Amniotic stem cell (primary cell): ENCODE measurements around the gene PRKAB2.
A peak's percentile ranks its signal among the peaks of the same experiment; 100 is the strongest.
"Not testable (repeated sequence)": the region's sequence is repeated elsewhere in the genome, so short reads cannot be mapped to it uniquely, and the experiment has no call there.

ENCODE experiments used
- DNase-seq: peaks from one replicate; lab custom pipeline; 2025; lab: John Stamatoyannopoulos, UW

Gene PRKAB2

DNA sequence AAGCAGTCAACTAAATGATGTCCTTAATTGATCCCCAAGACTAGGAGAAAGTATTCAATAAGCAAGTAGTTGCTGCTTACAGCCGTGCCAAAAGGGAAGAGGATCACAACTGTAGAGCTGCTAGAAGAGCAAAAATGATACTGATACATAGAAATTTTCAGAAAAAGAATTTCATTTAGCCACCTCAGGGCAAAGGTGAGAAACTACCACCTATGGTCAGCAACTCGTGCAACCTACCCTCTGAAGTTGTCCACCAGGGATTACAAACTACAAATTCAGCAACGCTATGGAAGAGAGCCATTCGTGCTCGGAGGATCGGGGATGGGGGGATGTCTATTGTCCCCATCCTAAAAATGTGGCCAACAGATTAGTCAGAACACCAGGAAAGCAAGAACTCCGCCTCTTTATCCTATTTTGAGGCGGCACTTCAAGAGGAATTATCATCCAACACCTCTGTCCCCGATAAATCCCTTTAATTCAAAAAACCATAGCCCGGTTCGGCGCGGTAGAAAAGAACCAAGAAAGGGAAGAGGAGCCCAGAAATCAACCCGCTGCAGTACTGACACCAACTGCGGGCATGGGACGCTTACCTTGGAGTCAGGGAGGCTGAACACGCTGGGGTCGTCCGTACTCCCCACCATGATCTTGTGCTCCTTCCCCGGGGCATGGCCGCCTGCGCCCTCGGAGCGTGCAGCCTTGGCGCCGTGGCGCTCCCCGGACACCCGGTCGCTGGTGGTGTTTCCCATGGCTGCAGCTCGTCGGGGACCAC is 687 bp downstream of the PRKAB2 start:
- no peak for DNase-seq

DNA sequence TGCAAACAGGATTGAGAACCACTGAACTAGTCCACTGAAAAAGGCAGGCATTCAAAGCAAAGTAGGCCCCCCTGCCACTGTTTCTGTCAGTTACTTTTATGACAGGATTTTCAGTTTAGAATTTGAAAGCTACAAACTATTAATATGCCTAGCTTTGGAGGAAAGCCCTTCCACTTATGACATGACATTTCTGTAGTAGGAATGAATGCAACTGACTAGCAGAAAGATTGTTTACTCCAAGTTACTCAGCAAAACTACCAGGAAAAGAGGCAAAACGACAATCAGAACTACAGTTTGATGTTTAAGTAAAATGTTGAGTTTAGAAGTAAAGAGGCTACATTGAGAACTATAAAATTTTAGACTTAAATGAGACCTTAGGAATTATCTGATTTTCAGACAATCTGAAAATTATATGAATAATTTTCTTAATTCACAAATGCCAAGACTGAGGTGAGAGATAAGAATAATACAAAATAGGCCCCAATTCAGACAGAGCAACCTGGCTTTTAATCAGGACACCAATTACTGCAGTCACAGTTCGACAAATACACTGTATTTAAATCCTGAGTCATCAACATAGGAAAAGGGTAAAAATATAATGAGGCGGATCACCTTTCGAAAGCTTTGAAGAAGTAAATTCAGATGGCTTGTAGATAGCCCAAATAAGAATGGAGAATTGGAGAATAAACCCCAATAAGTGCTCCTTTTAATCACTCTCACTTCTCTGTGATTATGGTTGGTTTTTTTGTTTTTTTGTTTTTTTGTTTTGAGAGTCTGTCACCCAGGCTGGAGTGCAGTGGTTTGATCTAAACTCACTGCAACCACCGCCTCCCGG is 2.2 kb downstream of the PRKAB2 start:
- DNase-seq, result no peak

DNA sequence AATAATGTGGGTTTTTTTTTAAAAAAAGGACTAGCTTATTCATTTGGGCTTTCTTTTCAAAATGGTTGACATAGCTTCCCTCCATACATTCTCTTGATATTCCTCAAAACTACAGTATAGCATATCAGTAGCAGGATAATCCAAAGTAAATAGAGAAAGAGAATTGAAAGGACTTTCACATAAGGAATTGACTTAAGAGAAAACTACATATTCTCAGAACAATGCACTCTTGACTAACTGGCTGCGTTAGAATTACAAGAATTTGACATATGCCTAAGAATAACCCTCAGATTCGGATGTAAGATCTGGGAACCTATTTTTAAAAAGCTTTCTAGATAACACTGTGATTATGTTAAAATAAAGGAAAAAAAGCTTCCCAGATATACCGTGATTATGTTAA is 3.1 kb downstream of the PRKAB2 start:
- no peak for DNase-seq

DNA sequence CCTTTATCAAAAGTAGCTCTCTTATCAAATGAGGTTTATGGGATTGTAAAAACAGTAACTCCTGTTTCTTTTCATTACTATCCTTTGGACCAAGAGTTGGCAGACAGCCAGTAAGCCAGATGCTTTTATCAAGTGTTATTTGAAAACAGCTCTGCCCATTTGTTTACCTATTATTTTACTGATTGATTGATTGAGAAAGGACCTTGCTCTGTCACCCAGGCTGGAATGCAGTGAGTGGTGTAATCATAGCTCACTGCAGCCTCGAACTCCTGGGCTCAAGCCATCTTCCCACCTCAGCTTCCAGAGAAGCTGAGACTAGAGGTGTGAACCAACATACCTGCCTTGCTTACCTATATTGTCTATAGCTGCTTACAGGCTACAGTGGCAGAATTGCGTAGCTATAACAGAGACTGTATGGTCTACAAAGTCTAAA is 3.6 kb downstream of the PRKAB2 start:
- no peak for DNase-seq

DNA sequence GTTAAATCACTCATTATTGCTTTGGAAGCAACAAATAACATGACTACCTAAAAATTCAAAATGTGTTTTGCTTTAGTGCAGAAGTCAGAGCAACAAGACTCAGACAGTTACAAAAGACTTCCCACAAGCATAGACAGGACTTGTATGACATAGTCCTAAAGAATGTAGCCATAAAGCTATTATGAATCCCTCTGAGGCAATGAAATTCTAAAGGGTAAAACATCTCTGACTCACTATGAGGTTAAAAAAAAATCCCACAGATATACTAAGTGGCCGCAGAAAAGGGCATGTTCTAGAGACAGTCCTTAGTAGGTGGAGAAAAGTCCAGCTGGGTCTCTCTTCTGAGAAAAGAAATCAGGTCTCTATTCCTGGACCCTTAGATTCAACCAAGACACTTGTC is 4.9 kb downstream of the PRKAB2 start:
- DNase-seq, result peak; percentile 79

DNA sequence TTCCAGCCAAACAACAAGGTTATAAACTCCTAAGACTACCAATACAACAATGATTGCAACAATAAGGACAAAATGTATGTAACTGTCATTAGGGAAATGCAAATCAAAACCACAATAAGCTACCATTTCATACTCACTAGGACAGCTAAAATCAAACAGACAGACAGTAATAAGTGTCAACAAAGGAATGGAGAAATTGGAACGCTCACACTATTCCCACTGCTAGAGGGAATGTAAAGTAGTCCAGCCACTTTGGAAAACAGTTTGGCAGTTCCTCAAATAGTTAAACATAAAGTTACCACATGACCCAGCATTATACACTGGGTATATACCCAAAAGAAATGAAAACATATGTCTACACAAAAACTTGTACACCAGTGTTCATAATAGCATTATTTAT is 9.3 kb downstream of the PRKAB2 start:
- no peak for DNase-seq

DNA sequence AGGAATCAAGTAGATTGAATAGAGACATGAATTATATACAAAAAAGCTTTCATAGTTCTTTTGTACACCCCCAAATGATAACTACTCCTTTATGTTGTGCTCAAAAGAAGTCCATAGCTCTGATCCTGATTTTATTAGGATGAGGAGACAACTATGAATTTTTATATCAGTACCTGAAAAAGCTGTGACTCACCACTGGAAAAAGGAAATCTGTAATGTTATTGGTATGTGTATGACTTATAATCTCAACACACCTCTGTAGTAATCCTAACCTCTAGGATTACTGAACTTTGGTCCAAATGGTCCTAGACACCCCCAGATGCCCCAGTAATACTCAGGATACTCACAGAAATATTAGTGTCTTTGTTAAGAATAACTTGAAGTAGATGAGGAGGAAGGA is 10.2 kb downstream of the PRKAB2 start:
- DNase-seq, result no peak

DNA sequence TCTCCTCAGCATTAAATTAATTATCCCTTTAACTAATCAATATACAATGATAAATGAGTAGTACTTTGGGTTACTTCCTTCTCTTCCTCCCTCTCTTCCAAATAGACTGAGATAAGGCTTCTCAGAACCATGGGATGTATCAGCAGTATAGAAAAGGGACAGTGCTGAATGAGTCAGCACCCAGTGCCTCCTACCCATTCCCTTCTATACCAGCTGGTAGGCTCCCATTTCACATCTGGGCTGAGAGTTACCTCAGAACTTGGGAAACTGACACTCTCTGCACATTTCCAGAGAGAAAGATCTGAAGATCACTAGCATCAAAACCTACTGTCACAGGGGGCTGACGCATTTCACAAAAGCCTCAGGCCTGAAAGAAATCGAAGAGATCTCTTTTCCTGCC is 15.2 kb downstream of the PRKAB2 start:
- DNase-seq, result not testable (repeated sequence)

DNA sequence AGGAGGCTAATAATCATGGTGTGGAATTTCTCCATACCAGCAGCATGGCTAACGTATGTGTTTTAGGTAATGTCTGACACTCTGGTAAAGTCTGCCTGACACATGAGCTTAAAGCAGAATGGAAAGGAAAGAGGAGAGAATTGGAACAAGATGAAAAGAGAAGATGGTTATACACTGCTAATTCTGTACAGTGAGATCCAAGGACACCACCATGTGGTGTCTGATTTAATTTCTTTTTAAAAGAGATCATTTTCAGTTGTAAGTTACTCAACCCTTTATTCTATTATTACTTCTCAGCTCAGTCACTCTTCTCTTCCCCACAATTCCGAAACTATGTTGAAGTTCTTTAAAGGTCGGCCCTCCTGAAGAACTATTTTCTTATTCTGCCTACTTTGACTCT is 15.6 kb downstream of the PRKAB2 start:
- DNase-seq, result no peak

DNA sequence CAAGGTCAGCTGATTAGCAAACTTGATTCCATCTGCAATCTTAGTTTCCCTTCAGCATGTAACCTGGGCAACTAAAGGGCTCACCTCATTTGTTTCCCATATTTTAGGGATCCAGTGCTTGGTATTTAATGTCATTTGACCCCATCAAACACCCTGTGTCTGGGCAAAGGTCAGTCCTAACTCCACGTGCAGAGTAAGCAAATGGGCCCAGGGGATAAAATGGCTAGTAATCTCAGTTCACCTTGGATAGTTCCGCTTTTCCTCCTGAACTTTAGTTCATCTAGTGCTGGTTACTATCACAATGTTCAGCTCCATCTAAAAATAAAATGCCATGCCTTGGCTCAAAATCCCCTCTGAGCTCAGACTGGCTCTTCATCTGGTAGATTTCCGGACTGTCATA is 19.5 kb downstream of the PRKAB2 start:
- no peak for DNase-seq

DNA sequence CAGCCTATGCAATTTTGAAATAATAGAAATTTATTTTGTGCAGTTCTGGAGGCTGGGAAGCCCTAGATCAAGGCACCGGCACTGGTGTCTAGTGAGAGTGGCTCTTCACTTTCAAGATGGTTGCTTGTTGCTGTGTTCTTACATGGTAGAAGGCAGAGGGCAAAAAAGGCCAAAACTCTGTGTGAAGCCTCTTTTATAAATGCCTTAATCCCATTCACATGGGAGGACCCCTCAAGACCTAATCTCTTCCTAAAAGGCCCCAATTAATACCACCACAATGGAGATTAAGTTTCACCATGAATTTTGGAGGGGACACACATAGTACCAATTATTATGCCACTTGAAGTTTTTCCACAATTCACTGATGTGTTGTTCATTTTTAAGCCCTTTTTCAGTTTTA is 21.0 kb downstream of the PRKAB2 start:
- no peak for DNase-seq

DNA sequence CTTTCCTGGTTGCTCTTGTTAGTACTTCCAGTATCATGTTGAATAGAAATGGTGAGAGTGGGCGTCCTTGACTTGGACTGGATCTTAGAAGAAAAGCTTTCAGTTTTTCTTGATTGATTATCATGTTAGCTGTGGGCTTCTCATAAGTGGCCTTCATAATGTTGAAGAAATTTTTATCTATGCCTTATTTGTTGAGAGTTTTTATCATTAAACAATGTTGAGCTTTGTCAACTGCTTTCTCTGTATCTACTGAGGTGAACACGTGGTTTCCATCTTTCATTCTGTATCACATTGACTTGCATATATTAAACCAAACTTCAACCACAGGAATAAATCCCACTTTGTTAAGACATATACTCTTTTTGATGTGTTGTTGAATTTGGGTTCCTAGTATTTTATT is 29.4 kb downstream of the PRKAB2 start:
- no peak for DNase-seq

DNA sequence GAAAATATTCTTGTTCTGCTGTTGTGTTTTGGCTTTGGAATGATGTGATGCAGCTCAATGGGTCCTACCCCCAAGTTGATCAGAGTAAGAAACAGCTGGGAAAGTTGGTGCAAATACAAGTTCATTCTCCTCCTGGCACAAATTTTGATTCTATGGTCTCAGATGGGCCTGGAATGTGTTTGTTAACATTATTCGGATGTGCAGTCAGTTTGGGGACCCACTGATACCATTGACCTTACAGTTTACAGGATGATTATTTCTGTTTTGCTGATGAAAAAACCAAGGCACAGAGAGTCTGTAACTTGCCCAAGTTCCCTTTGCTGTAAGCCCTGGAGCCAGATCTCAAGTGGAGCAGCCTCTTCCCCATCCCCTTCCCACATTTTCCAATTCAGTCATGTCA is 41.5 kb downstream of the PRKAB2 start:
- DNase-seq, result not testable (repeated sequence)

DNA sequence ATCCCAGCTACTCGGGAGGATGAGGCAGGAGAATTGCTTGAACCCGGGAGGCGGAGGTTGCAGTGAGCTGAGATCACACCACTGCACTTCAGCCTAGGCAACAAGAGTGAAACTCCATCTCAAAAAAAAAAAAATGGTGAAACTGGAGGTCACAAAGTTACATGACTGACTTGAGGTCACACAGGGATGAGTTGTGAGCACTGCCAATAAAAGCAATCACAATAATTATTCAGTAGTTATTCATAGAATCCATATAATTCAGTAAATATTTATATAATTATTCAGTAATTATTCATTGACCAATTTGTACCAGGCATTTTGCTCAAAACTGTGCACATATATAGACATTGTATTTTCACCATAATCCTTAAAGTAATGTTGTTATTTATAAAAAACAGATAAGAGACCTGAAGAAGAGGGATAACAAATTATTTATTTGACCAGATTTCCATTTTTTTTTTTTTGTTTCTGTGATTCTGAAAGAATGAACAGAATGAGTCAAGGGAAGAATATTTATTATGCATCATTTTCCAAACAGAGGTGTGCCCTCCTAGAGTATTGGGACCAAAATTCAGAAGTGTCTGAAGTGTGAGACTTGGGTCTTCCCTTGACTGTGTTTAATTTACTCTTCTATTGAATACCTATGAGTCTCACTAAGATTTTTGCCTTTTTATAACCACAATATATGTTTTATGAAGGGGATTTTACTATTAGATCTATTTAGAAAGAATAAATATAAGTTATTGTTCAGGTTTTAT is 43.0 kb downstream of the PRKAB2 start:
- DNase-seq, result no peak

DNA sequence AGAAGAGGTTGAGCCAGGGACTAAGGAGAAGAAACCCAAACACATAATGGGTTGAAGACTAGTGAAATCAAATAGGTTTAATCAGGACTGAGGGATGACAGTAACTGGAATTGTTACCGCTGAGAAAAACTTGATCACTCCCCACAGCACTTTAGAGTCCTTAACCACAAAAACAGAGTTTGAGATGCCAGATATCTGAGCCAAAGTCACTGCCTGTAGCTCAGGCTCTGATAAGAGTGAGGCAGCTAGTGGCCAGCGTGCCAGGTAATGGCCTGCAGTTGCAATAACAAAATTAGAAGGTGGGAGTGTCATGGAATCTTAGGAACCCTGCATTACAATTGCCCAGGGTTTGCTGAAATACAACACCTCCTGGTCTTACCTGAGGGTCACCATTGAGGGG is 48.0 kb downstream of the PRKAB2 start:
- DNase-seq, result no peak

DNA sequence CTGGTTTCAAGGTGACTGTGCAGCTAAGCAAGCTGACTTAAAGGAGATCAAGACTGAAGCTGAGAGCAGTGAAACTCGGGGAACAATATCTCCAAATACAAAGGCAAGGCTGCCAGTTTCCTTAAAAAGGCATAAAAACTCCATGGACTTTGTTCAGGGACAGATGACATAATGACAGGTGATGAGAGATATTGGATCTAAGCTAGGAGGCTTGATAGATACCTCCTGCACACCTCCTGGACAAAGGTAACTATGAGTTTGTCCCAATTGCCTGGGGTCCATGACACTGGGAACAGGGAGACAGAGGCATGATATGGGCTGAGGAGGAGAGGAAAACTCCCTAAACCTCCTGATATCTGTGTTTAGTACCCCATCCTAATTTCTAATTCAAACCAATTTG is 55.2 kb downstream of the PRKAB2 start:
- no peak for DNase-seq

DNA sequence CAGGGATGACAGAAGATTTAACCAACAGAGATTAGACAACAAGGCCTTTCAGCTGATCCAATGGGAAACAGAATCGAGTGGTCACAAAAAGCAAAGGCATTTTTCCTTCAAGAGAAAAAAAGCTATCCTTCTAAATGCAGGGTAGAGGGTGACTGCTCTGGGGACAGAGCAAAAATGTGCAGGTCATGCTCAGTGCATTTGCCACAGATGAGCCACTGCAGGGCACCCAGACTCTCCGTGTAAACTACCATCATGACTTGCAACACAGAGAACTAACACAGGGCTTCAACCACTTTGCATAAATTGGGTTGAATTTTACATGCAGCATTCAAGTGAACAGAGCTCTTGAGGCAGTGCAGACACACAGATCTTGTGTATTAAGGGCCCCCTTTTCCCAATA is 56.8 kb downstream of the PRKAB2 start:
- DNase-seq, result no peak

DNA sequence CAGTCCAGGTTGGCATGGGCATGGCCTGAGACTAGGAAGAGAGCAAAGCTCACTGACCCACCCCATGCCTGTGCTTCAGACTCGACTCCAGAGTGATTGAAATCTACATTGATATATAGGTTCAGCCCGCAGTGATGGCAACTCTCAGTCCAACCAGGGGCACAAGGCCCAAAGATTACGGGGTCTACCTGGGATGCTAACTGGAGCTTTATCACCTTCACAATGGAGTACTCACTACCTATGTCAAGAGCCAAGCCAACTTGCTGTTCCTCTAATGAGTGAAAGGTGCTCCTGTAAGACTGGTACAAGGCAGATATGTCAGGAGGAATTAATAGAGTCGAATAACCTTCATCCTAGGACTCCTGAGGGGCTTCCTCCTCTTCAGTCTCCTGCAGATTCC is 57.2 kb downstream of the PRKAB2 start:
- DNase-seq, result not testable (repeated sequence)

DNA sequence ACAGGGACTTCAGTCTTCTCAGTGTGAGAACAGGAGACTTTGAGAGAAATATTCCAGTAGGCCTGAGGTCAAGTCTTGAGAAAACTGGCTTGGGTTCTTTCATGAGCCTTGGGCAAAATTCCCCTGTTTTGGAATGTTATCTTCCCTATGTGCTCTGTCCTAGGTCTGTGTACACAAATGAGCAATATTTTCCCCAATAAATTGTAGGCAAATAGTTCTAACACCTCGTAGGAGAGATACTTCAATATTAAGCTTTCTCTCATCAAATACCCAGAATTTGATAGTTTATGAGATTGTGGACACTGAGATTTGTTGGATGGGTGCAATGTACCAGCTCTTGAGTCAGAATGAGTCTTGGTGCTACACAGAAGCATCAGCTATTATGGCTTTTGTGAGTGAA is 57.9 kb downstream of the PRKAB2 start:
- not testable (repeated sequence) for DNase-seq

DNA sequence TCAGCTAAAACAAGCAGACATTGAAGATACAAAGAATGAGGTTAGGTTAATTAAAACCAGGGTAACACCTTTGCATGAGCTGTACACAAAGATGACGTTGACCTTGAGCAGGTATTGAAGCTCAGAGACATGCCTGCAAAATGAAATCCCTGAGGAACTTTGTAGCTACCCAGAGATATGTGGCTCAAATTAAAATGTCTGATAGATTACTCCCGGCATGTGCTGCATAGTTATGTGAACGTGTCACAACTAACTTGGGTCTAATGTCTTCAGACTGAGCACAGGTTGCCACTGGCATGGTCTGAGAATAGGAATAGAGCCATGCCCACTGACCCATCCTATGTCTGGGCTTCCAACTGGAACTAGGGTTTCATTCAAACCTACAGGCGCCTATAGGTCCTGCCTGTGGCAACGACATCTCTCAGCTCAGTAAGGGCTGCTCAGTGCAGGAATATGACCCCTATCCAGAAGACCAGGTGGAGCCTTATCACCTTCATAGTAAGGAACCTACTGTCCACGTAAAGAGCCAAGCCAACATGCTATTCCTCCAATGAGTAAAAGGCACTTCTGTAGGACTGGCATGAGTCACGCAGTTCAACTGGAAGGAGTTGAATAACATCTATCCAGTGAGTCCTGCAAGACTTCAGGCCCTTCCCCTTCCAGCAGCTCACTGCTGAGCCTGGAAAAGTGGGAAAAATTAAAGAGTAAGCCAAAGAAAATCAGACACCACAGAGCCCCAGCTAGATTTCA is 60.7 kb downstream of the PRKAB2 start:
- DNase-seq, result no peak

DNA sequence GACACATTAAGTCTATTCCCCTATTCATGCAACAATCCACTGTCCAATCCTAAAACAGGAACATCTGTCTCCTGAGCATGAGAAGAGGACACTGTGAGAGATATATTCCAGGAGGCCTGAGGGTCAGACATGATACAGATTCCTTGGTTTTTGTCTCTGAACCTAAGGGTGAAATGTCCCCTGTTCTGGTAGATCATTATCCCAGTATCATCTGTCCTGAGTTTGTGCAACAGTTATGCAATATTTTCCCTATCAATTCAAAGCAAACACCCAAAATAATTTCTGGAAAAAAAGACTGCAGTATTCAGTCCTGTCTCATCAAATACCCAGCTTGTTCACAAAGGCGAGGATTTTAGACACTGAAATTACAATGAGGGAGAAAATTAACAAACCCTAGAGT is 61.4 kb downstream of the PRKAB2 start:
- no peak for DNase-seq

DNA sequence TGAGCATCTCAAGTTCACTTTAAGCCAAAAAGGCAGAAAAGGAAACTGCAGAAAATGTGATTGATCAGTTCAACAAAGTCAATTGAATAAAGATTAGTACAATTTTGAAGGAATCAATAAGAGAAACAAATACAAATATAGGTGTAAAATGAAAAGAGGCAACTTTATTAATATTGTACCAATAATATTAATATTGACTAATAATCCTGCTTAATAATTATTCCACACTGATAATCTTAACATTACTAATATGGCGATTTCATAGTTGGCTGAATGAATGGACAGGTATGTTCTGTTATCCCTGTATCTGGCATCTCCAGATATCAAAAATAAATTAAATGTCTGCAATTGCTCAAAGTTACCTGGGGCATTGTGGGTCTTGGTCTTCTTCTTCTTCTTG is 61.8 kb downstream of the PRKAB2 start:
- DNase-seq, result no peak
